ENCODE data around the gene DNASE1L2.
"Not testable (repeated sequence)": the region's sequence is repeated elsewhere in the genome, so short reads cannot be mapped to it uniquely, and the experiment has no call there.

DNASE1L2 gene

DNA sequence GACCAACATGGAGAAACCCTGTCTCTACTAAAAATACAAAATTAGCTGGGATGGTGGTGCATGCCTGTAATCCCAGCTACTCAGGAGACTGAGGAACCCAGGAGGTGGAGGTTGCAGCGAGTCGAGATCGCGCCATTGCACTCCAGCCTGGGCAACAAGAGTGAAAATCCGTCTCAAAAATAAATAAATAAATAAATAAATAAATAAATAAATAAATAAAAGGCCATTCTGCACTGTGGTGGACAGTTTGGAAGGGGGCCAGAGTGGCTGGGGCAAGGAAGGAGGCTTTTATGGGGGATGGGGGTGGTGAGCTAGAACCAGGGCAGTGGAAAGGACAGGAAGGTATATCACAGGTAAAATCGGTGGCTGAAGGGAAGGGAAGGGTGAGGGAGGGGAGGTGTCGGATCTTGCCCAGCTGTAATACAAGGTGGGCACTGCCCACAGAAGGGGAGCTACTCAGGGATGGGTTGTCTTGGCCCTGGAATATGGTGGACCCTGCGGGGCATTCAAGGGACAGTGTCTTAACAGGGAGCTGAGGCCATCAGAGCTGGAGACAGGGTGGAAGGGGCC lies 33.0 kb upstream of the DNASE1L2 start:
- not testable (repeated sequence) for DNase-seq (ENCODE audit: low read depth in 2 of 2)

GRCh38 chr16:2204416-2205103 lies 31.7 kb upstream of the DNASE1L2 start:
- no peak for DNase-seq (ENCODE audit: low read depth in 2 of 2)

- DNase-seq (ENCODE audit: low read depth in 2 of 2), result peak; percentile 76 to 82
Measured at GRCh38 chr16:2205104-2205966, 30.9 kb upstream of the DNASE1L2 start, which contains the start of gene MLST8. Gene MLST8, plus strand, starts transcription at chr16:2205454. Its CDS starts 632 bp downstream, at chr16:2206086.

GRCh38 chr16:2205967-2206313 lies 30.3 kb upstream of the DNASE1L2 start:
- DNase-seq (ENCODE audit: low read depth in 2 of 2), result no peak

DNA sequence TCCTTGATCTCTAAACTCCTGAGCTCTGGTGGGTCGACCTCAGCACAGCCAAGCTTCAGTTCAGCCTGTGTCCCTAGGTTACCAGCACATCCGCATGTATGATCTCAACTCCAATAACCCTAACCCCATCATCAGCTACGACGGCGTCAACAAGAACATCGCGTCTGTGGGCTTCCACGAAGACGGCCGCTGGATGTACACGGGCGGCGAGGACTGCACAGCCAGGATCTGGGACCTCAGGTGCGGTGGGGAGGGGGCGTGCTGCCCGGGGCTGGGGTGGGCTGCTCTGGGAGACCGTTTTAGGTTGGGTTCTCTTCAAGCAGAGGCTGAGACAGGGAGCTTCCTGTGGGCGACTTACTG lies 29.8 kb upstream of the DNASE1L2 start:
- DNase-seq (ENCODE audit: low read depth in 2 of 2), result no peak

- no peak for DNase-seq (ENCODE audit: low read depth in 2 of 2)
Measured at GRCh38 chr16:2206780-2207433, 29.3 kb upstream of the DNASE1L2 start.

DNA sequence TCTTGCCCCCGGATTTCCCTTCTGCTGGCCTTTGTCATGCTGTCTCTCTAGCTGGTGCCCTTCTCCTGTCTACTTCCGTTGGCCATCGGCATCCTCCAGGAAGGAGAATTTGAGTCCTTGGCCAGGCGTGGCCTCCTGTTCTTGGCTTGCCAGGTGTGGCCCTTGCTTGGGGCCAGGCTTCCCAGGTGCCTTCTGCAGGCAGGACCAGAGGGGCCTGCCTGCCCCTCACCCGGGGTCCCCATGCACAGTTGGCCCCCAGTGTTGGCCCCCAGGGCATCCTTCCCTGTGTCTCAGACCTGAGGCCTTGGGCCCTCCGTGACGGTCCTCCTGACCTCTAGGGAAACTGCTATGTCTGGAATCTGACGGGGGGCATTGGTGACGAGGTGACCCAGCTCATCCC lies 28.4 kb upstream of the DNASE1L2 start:
- DNase-seq (ENCODE audit: low read depth in 2 of 2), result no peak

DNA sequence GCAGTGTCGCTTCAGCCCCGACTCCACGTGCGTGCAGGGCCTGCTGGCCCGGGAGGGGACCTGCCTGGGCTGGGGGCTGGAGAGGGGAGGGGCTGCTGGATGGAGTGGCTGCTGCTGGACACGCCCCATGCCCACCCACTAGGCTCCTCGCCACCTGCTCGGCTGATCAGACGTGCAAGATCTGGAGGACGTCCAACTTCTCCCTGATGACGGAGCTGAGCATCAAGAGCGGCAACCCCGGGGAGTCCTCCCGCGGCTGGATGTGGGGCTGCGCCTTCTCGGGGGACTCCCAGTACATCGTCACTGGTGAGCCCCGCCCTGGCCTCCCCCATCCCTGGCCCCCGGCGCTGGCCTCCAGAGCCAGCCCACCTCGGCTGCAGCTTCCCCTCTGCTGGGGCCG lies 27.9 kb upstream of the DNASE1L2 start:
- DNase-seq (ENCODE audit: low read depth in 2 of 2), result no peak

DNA sequence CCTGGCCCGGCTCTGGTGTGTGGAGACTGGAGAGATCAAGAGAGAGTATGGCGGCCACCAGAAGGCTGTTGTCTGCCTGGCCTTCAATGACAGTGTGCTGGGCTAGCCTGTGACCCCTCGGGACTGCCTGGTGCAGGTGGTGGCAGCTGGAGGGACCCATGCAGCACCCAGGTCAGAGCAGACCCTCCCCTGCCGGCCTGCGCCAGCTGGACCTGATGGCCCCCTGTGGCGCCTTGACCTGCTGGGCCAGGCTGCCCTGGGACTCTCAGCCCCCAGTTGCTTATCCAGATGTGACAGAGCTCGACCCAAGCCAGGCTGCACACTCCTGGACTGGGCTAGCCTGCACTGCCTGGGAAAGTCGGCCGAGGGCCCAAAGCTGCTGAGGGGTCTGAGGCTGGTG lies 27.5 kb upstream of the DNASE1L2 start:
- DNase-seq (ENCODE audit: low read depth in 2 of 2), result no peak

DNA sequence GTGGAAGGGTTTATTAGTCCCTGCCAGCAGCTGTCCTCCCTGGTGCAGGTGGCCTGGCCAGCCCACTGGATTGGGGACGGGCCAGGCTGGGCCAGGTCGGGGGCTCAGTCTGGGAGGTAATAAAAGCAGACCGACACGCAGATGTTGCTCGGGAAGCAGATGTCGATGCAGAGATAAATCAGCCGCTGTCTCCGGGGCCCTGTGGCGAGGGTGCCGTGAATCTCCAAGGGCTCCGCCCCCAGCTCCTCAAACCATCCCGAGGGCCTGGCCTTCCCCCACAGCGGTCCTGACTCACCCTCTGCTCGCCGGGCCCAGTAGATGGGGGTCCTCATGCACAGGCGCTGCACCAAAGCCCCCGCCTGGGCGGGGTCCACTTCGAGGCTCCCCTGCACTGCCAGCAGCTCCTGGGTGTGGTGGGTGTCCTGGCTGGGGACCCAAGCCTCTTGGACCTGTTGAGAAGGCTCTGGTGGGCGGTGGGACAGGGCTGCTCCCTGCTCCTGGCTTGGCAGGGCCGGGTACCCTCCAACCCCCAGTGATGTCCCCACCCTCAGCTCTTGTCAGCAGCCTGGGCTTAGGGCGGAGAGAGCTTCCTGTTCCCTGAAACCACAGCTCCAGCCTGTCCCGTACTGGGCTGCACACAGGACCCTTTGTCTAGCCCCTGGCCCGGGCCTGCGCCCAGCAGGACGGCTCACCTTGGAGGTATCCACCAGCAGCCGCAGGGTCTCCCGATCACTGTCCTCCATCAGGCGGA lies 26.8 kb upstream of the DNASE1L2 start:
- no peak for DNase-seq (ENCODE audit: low read depth in 2 of 2)

- DNase-seq (ENCODE audit: low read depth in 2 of 2), result no peak
Measured at GRCh38 chr16:2210009-2210332, 26.3 kb upstream of the DNASE1L2 start.

DNA sequence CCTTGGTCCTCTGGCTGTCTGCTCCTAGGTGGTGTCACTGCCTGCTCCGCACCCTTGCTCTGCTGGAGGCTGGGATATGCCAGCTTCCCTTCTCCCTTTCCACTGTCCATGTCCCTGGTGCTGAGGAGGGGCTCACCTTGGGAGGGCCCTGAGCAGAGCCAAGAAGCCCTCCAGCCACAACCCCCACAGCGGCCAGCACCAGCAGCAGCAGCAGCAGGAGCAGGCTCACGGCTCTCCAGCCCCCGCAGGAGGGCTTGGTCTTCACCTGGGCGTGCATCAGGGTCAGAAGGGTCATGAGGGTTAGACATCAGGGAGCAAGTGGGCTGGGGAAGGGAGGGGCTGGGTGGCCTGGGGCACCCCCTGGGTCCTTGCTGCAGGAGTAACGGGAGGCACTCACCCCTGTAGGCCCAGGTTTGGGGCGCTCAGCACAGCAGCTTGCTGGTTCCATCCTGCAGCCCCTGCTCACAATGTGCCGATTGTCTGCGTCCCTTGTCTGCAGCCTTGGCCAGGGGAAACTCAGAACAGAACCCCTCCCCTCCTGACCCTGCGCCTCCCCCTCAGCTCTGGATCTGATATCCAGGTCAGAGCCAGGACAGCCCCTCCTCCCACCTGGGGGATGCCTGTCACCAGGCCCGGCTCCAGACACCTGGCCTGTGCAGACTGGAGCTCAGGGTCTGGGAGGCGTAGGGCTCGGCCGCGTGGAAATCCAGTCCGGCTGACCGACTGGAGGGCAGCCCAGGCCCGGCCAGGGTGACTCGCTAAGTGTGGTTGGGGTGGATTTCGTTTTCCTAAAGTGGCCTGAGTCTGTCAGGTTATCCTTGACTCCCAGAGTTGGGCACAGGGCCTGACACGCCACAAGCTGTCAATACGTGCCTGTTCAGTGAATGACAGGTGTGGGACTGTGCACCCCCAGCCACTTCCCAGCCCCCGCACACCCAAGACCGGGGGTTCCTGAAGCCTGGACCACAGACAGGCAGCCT lies 25.6 kb upstream of the DNASE1L2 start, which contains the start of gene BRICD5:
BRICD5 (minus strand) TSS at position 478 of the 980 bp plus-strand sequence; CDS start at position 448, 30 bp downstream.
- no peak for DNase-seq (ENCODE audit: low read depth in 2 of 2)

DNA sequence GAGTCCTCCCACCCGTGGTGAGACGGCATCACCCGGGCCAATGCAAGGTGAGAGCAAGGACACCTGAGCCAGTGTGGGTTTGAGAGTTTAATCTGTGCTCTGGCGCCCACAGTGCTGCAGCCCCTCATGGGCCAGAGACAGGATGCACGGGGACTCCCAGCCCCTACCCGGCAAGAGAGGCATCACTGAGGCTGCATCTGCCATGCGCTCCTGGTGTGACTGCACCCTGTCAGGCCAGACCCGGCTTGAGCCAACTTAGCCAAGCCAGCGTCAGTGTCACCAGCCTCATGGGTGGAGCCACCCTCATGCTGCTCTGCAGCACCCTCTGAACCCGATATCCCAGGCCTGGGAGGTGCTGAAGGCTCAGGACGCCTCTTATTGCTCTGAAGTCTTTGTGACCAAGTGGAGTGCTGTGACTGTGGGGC lies 24.3 kb upstream of the DNASE1L2 start:
- no peak for DNase-seq (ENCODE audit: low read depth in 2 of 2)

GRCh38 chr16:2212362-2213324 lies 23.6 kb upstream of the DNASE1L2 start:
- no peak for DNase-seq (ENCODE audit: low read depth in 2 of 2)

- no peak for DNase-seq (ENCODE audit: low read depth in 2 of 2)
Measured at GRCh38 chr16:2213817-2214718, 22.2 kb upstream of the DNASE1L2 start.

GRCh38 chr16:2214719-2214968 lies 21.6 kb upstream of the DNASE1L2 start, which contains the start of gene PGP:
Gene PGP, minus strand, starts transcription at chr16:2214840. Its CDS starts 63 bp downstream, at chr16:2214777.
- DNase-seq (ENCODE audit: low read depth in 2 of 2), result no peak

DNA sequence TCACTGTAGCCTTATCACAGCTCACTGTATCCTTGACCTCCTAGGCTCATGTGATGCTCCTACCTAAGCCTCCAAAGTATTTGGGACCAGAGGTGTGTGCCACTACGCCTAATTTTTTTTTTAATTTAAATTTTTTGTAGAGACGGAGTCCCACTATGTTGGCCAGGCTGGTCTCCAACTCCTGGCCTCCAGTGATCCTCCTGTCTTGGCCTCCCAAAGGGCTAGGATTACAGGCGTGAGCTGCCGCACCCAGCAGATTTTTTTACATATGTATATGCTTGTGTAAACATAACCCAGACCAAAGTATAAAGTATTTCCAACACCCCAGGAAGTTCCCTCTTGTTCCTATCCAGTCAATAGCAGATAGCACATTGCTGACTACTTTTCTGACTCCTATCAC lies 19.9 kb upstream of the DNASE1L2 start:
- DNase-seq (ENCODE audit: low read depth in 2 of 2), result no peak

DNA sequence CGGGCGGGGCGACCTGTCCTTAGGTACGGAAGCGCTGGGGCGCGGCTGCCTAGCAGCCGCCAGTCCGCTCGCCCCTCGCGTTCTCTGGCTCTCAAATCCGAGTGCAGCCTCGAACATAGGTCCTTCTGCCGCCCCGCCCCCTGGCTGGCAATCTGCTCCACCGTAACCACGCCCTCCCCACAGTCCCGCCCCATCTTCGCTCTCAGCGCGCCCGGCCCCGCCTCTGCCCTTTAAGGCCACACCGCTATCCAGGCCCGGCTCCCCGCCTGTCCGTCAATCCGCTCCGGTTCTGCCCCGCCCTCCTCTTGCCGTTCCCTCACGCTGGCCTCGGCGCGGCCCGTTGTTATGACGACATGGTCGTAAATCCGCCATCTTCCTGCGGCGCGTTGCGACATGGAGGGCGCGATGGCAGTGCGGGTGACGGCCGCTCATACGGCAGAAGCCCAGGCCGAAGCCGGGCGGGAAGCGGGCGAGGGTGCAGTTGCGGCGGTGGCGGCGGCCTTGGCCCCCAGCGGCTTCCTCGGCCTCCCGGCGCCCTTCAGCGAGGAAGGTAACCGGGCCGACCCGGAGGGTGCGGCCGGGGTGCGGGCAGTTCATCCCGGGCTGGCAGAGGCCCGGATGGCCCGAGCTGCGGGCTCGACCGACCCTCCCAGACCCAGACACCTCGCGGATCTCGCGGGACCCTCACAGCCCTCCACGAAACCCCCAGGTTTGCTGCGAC lies 12.9 kb upstream of the DNASE1L2 start, which contains the start of gene E4F1:
E4F1 (plus strand) TSS at position 371 of the 721 bp plus-strand sequence; CDS start at position 394, 23 bp downstream.
- DNase-seq (ENCODE audit: low read depth in 2 of 2), result peak; percentile 99 to 100
